Kidney epithelial cell (primary cell): ENCODE results near the gene PJVK. TPM values are rescaled to one million over a fixed set of nuclear protein-coding genes. Genes with fewer than 3 reads are reported as not detected.
"Not testable (repeated sequence)": the region's sequence is repeated elsewhere in the genome, so short reads cannot be mapped to it uniquely, and the experiment has no call there.

Experiments
- DNase-seq: peaks from one replicate; pipeline ENCODE4 v3.0.0-alpha.2; 2010; ENCODE audit warnings: low read depth
- H3K27me3 ChIP-seq: 2 replicates; pipeline ENCODE4 v1.6.0; 2011; ENCODE audit warnings: low read length; ENCODE audit not compliant: control insufficient read depth, insufficient read depth
- H3K36me3 ChIP-seq: 2 replicates; pipeline ENCODE4 v1.5.1; 2011; ENCODE audit warnings: low read length; ENCODE audit not compliant: control insufficient read depth, insufficient read depth
- H3K4me3 ChIP-seq: 2 replicates; pipeline ENCODE4 v1.5.1; 2011; ENCODE audit warnings: low read depth, mild to moderate bottlenecking, control low read depth, low read length
- CTCF ChIP-seq: IDR thresholded peaks from 2 replicates; pipeline ENCODE4 v1.5.1; 2011; ENCODE audit warnings: mild to moderate bottlenecking, moderate library complexity, low read length, control low read depth, inconsistent platforms; ENCODE audit not compliant: insufficient read depth, poor library complexity, severe bottlenecking
- total RNA-seq: library from RNA; depleted of rRNA; stranded (reverse); fragments of >200 nt; gene quantifications from 2 replicates; pipeline ENCODE4 v1.2.3, GENCODE V29; 2015

The PJVK gene
- total RNA-seq, 1 donor from 2014 or later = 2.7 TPM

GRCh38 chr2:178418426-178418825 lies 32.8 kb upstream of the PJVK start:
- Histone ChIP-seq H3K27me3 (no peaks in the 10 kb centered on the region), H3K4me3 (no peak overlapping the region), H3K36me3 (no peaks in the 10 kb centered on the region)
- no peak for DNase-seq
- no peak for TF ChIP-seq CTCF

DNA sequence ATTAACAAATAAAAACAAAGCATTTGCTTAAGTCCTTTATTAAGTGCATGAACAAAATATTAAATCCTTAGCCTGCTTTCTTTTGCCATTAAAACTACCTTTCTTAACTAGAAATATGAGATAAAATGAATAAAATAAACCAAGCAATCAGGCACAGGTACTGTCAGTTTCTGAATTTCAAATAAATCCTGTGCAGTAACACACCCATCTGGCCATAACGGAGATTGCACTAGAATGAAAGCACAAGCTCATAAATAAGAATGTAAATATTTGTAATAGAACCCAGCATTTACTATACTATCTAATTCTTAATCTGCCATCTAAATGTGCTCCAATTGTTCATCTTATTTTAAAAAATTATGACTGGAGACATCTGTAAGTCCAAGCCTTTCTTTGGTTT lies 32.1 kb upstream of the PJVK start:
- Histone ChIP-seq H3K27me3 (no peaks in the 10 kb centered on the region), H3K36me3 (no peaks in the 10 kb centered on the region), H3K4me3 (no peak overlapping the region)
- TF ChIP-seq CTCF = peak; percentile 17
- no peak for DNase-seq

DNA sequence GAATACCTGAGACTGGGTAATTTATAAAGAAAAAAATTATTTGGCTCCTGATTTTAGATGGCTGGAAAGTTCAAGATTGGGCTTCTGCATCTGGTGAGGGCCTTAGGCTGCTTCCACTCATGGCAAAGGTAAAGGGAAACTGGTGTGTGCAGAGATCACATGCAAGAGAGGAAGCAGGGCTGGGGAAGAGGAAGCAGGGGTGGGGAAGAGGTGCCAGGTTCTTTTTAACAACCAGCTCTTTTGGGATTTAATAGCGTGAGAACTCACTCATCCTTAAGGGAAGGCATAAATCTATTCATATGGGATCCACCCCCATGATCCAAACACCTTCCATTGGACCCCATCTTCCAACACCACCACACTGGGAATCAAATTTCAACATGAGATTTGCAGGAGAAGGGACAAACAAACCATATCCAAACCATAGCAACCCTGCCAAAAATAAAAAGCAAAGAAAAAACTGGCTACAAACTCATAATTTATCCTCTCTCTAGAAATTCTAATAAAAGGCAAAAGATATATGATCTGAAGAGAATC lies 30.6 kb upstream of the PJVK start:
- Histone ChIP-seq H3K4me3 (no peak overlapping the region), H3K27me3 (no peaks in the 10 kb centered on the region), H3K36me3 (no peaks in the 10 kb centered on the region)
- DNase-seq = no peak
- TF ChIP-seq CTCF = no peak

- Histone ChIP-seq H3K36me3 (no peaks in the 10 kb centered on the region), H3K27me3 (no peaks in the 10 kb centered on the region), H3K4me3 (no peak overlapping the region)
- no peak for TF ChIP-seq CTCF
- no peak for DNase-seq
Observed at GRCh38 chr2:178422097-178422496, 29.1 kb upstream of the PJVK start.

- not testable (repeated sequence) for H3K27me3 ChIP-seq, DNase-seq, H3K4me3 ChIP-seq, H3K36me3 ChIP-seq
Observed at GRCh38 chr2:178423746-178424145, 27.4 kb upstream of the PJVK start.

GRCh38 chr2:178425255-178425827 lies 25.8 kb upstream of the PJVK start:
- H3K4me3 ChIP-seq = no peak overlapping the region
- DNase-seq = no peak
- H3K36me3 ChIP-seq = no peaks in the 10 kb centered on the region
- TF ChIP-seq CTCF = no peak
- H3K27me3 ChIP-seq = no peaks in the 10 kb centered on the region
